HUES48 (cell line): ENCODE measurements around the gene SPSB2.
A peak's percentile ranks its signal among the peaks of the same experiment; 100 is the strongest.

Experiments used
- H3K27ac ChIP-seq: one replicate; pipeline ENCODE4 v1.7.0; 2013; ENCODE audit warnings: low read depth, low read length, inconsistent platforms
- H3K27me3 ChIP-seq: 2 replicates; pipeline ENCODE4 v1.6.1; 2013; ENCODE audit warnings: mild to moderate bottlenecking, low read length; ENCODE audit not compliant: control insufficient read depth, insufficient read depth
- H3K36me3 ChIP-seq: 2 replicates; pipeline ENCODE4 v1.6.1; 2013; ENCODE audit warnings: low read length; ENCODE audit not compliant: control insufficient read depth, insufficient read depth
- H3K4me1 ChIP-seq: 2 replicates; pipeline ENCODE4 v1.6.1; 2013; ENCODE audit warnings: mild to moderate bottlenecking, low read length; ENCODE audit not compliant: control insufficient read depth, insufficient read depth
- H3K4me3 ChIP-seq: 2 replicates; pipeline ENCODE4 v1.5.1; 2013; ENCODE audit warnings: mild to moderate bottlenecking, low read depth, low read length
- H3K9ac ChIP-seq: 2 replicates; pipeline ENCODE4 v1.6.1; 2013; ENCODE audit warnings: mild to moderate bottlenecking, low read depth, low read length, moderate library complexity
- H3K9me3 ChIP-seq: 2 replicates; pipeline ENCODE4 v1.6.1; 2013; ENCODE audit warnings: low read length; ENCODE audit not compliant: control insufficient read depth, insufficient read depth

SPSB2 gene

GRCh38 chr12:6821591-6822425, 51.3 kb downstream of the SPSB2 start, which contains the start of gene GPR162:
Gene GPR162, plus strand, starts transcription at chr12:6821821. Its CDS starts 2,078 bp downstream, at chr12:6823899.
- Histone ChIP-seq H3K27me3 (peaks cover 58% of the 10 kb centered on the region), H3K9me3 (no peaks in the 10 kb centered on the region), H3K36me3 (no peaks in the 10 kb centered on the region), H3K4me1 (peaks cover 34% of the 10 kb centered on the region), H3K4me3 (peak within 1 kb of the TSS; percentile 69), H3K27ac (peak within 1 kb of the TSS; percentile 37), H3K9ac (no peak within 1 kb of the TSS)
